Endothelial cell (in vitro differentiated cells): ENCODE results near the gene CP. TPM values are rescaled to one million over a fixed set of nuclear protein-coding genes. Genes with fewer than 3 reads are reported as not detected.
"Not testable (repeated sequence)": the region's sequence is repeated elsewhere in the genome, so short reads cannot be mapped to it uniquely, and the experiment has no call there.

Experiments used
- DNase-seq: peaks from one replicate; pipeline ENCODE4 v3.0.0; 2021; ENCODE audit warnings: low spot score
- H3K27ac Mint-ChIP-seq: one replicate; pipeline ENCODE4 v1.8.0; 2021; ENCODE audit warnings: mixed read lengths, inconsistent platforms; ENCODE audit not compliant: unreplicated experiment
- H3K27me3 Mint-ChIP-seq: one replicate; pipeline ENCODE4 v1.8.0; 2021; ENCODE audit warnings: mild to moderate bottlenecking, moderate library complexity, mixed read lengths, inconsistent platforms; ENCODE audit not compliant: unreplicated experiment
- H3K36me3 Mint-ChIP-seq: one replicate; pipeline ENCODE4 v1.8.0; 2021; ENCODE audit warnings: mild to moderate bottlenecking, low read depth, mixed read lengths, inconsistent platforms; ENCODE audit not compliant: unreplicated experiment
- H3K4me1 Mint-ChIP-seq: one replicate; pipeline ENCODE4 v1.8.0; 2021; ENCODE audit warnings: mild to moderate bottlenecking, mixed read lengths, inconsistent platforms; ENCODE audit not compliant: unreplicated experiment
- H3K4me3 Mint-ChIP-seq: one replicate; pipeline ENCODE4 v1.8.0; 2021; ENCODE audit warnings: mild to moderate bottlenecking, mixed read lengths, inconsistent platforms; ENCODE audit not compliant: unreplicated experiment
- H3K9me3 Mint-ChIP-seq: one replicate; pipeline ENCODE4 v1.8.0; 2021; ENCODE audit warnings: mixed read lengths, inconsistent platforms; ENCODE audit not compliant: unreplicated experiment
- total RNA-seq: library from RNA; stranded (reverse); fragmentation: NEBNext Ultra II Directional; extraction: Animal tissue kit (Norgen Biotek cat#: 25700); gene quantifications from one replicate; pipeline ENCODE4 v1.2.1, GENCODE V29; 2021; ENCODE audit not compliant: unreplicated experiment
- TF ChIP-seq, protein P1 (sequence below): fragments of 200-600 bp; sonication (generic); IDR thresholded peaks from one replicate; pipeline ENCODE4 v1.5.0; 2021; ENCODE audit warnings: antibody characterized with exemption; ENCODE audit not compliant: unreplicated experiment

The CP gene
- total RNA-seq, 1 donor from 2014 or later: 0.44 TPM

- H3K4me1 Mint-ChIP-seq: peaks cover 11% of the 10 kb centered on the region
- TF ChIP-seq, protein P1, sequence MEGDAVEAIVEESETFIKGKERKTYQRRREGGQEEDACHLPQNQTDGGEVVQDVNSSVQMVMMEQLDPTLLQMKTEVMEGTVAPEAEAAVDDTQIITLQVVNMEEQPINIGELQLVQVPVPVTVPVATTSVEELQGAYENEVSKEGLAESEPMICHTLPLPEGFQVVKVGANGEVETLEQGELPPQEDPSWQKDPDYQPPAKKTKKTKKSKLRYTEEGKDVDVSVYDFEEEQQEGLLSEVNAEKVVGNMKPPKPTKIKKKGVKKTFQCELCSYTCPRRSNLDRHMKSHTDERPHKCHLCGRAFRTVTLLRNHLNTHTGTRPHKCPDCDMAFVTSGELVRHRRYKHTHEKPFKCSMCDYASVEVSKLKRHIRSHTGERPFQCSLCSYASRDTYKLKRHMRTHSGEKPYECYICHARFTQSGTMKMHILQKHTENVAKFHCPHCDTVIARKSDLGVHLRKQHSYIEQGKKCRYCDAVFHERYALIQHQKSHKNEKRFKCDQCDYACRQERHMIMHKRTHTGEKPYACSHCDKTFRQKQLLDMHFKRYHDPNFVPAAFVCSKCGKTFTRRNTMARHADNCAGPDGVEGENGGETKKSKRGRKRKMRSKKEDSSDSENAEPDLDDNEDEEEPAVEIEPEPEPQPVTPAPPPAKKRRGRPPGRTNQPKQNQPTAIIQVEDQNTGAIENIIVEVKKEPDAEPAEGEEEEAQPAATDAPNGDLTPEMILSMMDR: no peak
- H3K36me3 Mint-ChIP-seq: no peaks in the 10 kb centered on the region
- no peak for DNase-seq
- H3K27ac Mint-ChIP-seq: no peak overlapping the region
- H3K9me3 Mint-ChIP-seq: no peaks in the 10 kb centered on the region
- no peaks in the 10 kb centered on the region for H3K27me3 Mint-ChIP-seq
- no peak overlapping the region for H3K4me3 Mint-ChIP-seq
These were observed 23.0 kb downstream of the CP start for GRCh38 chr3:149198611-149199010.

GRCh38 chr3:149197669-149198068 lies 24.0 kb downstream of the CP start:
- H3K9me3 Mint-ChIP-seq: no peaks in the 10 kb centered on the region
- peak; percentile 7 for DNase-seq
- no peak overlapping the region for H3K4me3 Mint-ChIP-seq
- H3K27me3 Mint-ChIP-seq: no peaks in the 10 kb centered on the region
- TF ChIP-seq, protein P1: no peak
- no peaks in the 10 kb centered on the region for H3K36me3 Mint-ChIP-seq
- peaks cover 16% of the 10 kb centered on the region for H3K4me1 Mint-ChIP-seq
- no peak overlapping the region for H3K27ac Mint-ChIP-seq

DNA sequence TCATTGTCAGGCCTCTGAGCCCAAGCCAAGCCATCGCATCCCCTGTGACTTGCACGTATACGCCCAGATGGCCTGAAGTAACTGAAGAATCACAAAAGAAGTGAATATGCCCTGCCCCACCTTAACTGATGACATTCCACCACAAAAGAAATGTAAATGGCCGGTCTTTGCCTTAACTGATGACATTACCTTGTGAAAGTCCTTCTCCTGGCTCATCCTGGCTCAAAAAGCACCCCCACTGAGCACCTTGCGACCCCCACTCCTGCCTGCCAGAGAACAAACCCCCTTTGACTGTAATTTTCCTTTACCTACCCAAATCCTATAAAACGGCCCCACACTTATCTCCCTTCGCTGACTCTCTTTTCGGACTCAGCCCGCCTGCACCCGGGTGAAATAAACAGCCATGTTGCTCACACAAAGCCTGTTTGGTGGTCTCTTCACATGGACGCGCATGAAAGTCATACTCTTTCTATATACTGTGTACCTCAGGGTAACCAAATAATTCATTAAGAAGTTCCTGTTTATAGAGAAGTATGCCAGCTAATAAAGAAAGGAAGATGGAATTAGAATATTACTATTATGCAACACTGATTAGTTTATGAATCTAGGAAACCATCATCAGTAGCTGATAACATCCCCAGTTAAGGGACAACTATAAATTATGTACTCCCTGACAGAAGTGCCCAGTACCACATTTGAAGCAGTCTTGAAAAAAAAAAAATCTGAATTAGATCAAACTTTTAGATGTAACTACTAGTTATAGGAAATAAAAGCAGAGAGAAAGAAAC lies 24.6 kb downstream of the CP start:
- not testable (repeated sequence) for H3K27me3 Mint-ChIP-seq, H3K36me3 Mint-ChIP-seq, H3K4me3 Mint-ChIP-seq, H3K27ac Mint-ChIP-seq, H3K9me3 Mint-ChIP-seq, DNase-seq
- H3K4me1 Mint-ChIP-seq: peaks cover 19% of the 10 kb centered on the region

DNA sequence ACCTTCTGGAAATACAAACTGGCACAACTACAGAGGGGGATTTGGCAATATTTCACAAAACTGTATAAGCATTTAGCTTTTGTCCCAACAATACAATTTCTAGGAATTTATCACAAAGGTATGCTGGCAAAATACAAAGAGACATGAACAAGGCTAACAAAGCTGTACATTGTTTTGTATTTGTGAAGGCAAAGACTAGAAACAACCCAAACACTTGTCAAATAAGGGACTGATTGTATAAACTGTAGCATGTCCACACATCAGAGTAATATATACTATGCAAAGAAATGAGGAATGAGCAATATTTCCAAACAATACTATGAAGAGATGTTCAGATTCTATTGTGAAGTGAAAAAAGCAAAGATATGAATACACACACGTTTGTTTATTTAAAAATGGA lies 26.4 kb downstream of the CP start:
- TF ChIP-seq, protein P1: no peak
- peaks cover 30% of the 10 kb centered on the region for H3K4me1 Mint-ChIP-seq
- H3K27me3 Mint-ChIP-seq: no peaks in the 10 kb centered on the region
- H3K36me3 Mint-ChIP-seq: no peaks in the 10 kb centered on the region
- H3K9me3 Mint-ChIP-seq: no peaks in the 10 kb centered on the region
- no peak overlapping the region for H3K4me3 Mint-ChIP-seq
- no peak overlapping the region for H3K27ac Mint-ChIP-seq
- DNase-seq: no peak

DNA sequence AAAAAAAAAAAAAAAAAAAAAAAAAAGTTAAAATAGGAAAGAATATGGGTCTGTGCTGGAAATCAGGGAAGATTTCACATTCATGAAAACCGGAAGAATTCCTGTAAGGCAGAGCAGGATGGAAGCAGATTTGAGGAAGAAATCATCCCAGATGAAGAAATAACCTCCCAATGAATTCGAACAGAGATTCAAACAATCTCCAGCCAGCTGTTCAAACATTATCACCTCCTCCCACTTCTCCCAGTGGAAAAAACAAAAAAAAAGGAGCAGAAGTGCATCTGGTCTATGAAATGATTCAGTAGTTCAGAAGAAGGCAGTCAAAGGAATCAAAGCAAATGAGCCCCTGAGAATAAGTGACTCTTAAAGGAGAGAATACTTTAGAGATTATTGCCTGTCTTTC lies 33.1 kb downstream of the CP start:
- DNase-seq: no peak
- H3K4me3 Mint-ChIP-seq: no peak overlapping the region
- H3K36me3 Mint-ChIP-seq: no peaks in the 10 kb centered on the region
- no peak overlapping the region for H3K27ac Mint-ChIP-seq
- TF ChIP-seq, protein P1: no peak
- H3K27me3 Mint-ChIP-seq: peaks cover 2% of the 10 kb centered on the region
- H3K9me3 Mint-ChIP-seq: no peaks in the 10 kb centered on the region
- H3K4me1 Mint-ChIP-seq: peaks cover 43% of the 10 kb centered on the region
